Calu3 (cell line): ENCODE results near the gene DIP2B. TPM values are rescaled to one million over a fixed set of nuclear protein-coding genes. Genes with fewer than 3 reads are reported as not detected.

Experiments used
- BruUV-seq: library from RNA; stranded (reverse); fragments of 400-500 nt; replicated peaks from 2 replicates; lab custom pipeline; 2021; lab: Mats Ljungman, UMichigan
- CTCF ChIA-PET: fragments of 300-600 bp; sonication (Branson Sonifier 250); formaldehyde crosslinking; loops from one replicate; lab custom pipeline; 2022; ENCODE audit warnings: antibody characterized with exemption; lab: Charles Lee
- DNase-seq: peaks from one replicate; pipeline ENCODE4 v3.0.0; 2022
- H3K27ac Mint-ChIP-seq: one replicate; pipeline ENCODE4 v1.8.0; 2022; ENCODE audit warnings: mixed read lengths; ENCODE audit not compliant: unreplicated experiment
- H3K27me3 Mint-ChIP-seq: one replicate; pipeline ENCODE4 v1.8.0; 2022; ENCODE audit warnings: mixed read lengths; ENCODE audit not compliant: unreplicated experiment
- H3K36me3 Mint-ChIP-seq: one replicate; pipeline ENCODE4 v1.8.0; 2022; ENCODE audit warnings: mild to moderate bottlenecking, moderate library complexity, mixed read lengths; ENCODE audit not compliant: insufficient read depth, unreplicated experiment
- H3K4me1 Mint-ChIP-seq: one replicate; pipeline ENCODE4 v1.8.0; 2022; ENCODE audit warnings: mild to moderate bottlenecking, low read depth, mixed read lengths; ENCODE audit not compliant: unreplicated experiment
- H3K4me3 Mint-ChIP-seq: one replicate; pipeline ENCODE4 v1.8.0; 2022; ENCODE audit warnings: mild to moderate bottlenecking, low read depth, moderate library complexity, mixed read lengths; ENCODE audit not compliant: unreplicated experiment
- H3K9me3 Mint-ChIP-seq: one replicate; pipeline ENCODE4 v1.8.0; 2022; ENCODE audit warnings: low read depth, mixed read lengths; ENCODE audit not compliant: unreplicated experiment
- CTCF ChIP-seq: fragments of 200-600 bp; IDR thresholded peaks from one replicate; pipeline ENCODE4 v1.8.0; 2022; ENCODE audit warnings: antibody characterized with exemption; ENCODE audit not compliant: unreplicated experiment
- intact Hi-C: fragments of 100-400 bp; cut with micrococcal nuclease; formaldehyde crosslinking; loops from one replicate; pipeline ENCODE4 v1.10.0; 2022; ENCODE audit not compliant: unreplicated experiment
- total RNA-seq: library from RNA; stranded (reverse); gene quantifications from 2 replicates; pipeline ENCODE4 v1.2.3, GENCODE V29; 2022

The DIP2B gene
- total RNA-seq, 1 experiment from 2014 or later: 22.8 TPM

- intact Hi-C loops: loop anchor here (1.0 kb wide), 1 partner anchor 9 kb away; no protein-coding TSS in a partner anchor
- BruUV-seq: TSS peak; percentile 16
- Mint-ChIP-seq H3K27ac (no peak overlapping the region), H3K4me1 (peaks cover 29% of the 10 kb centered on the region), H3K27me3 (no peaks in the 10 kb centered on the region), H3K9me3 (no peaks in the 10 kb centered on the region), H3K4me3 (no peak overlapping the region), H3K36me3 (peaks cover 5% of the 10 kb centered on the region)
- DNase-seq: no peak
- no peak for TF ChIP-seq CTCF
- CTCF ChIA-PET: interaction anchor here (0.9 kb wide), 2 partner anchors 9 to 105 kb away, joined by 3 read pairs; no protein-coding TSS in a partner anchor
These were observed 28.4 kb downstream of the DIP2B start for GRCh38 chr12:50533203-50533584.

GRCh38 chr12:50533971-50534370, 29.2 kb downstream of the DIP2B start:
- Mint-ChIP-seq H3K9me3 (no peaks in the 10 kb centered on the region), H3K36me3 (peaks cover 6% of the 10 kb centered on the region), H3K4me1 (peaks cover 25% of the 10 kb centered on the region), H3K4me3 (no peak overlapping the region), H3K27me3 (no peaks in the 10 kb centered on the region), H3K27ac (no peak overlapping the region)
- CTCF ChIA-PET: no interaction called here
- no peak for TF ChIP-seq CTCF
- intact Hi-C loops: loop anchor here (1.0 kb wide), 1 partner anchor 8 kb away; no protein-coding TSS in a partner anchor
- no peak for DNase-seq
- BruUV-seq: no TSS peak

- H3K4me3 Mint-ChIP-seq: peak overlapping the region; percentile 18
- TF ChIP-seq CTCF: no peak
- no peaks in the 10 kb centered on the region for H3K27me3 Mint-ChIP-seq
- no TSS peak for BruUV-seq
- CTCF ChIA-PET: interaction anchor here (1.4 to 1.7 kb wide), 2 partner anchors 31 to 101 kb away, joined by 3 to 6 read pairs; no protein-coding TSS in a partner anchor
- intact Hi-C loops: no loop called here
- no peaks in the 10 kb centered on the region for H3K9me3 Mint-ChIP-seq
- no peak for DNase-seq
- peaks cover 18% of the 10 kb centered on the region for H3K4me1 Mint-ChIP-seq
- peaks cover 6% of the 10 kb centered on the region for H3K36me3 Mint-ChIP-seq
- H3K27ac Mint-ChIP-seq: peak overlapping the region; percentile 64
These were observed 32.2 kb downstream of the DIP2B start for GRCh38 chr12:50536831-50537537.

- no peak for TF ChIP-seq CTCF
- peak overlapping the region; percentile 18 for H3K4me3 Mint-ChIP-seq
- no peaks in the 10 kb centered on the region for H3K9me3 Mint-ChIP-seq
These were observed 32.7 kb downstream of the DIP2B start for GRCh38 chr12:50537538-50537919.

More at GRCh38 chr12:50537538-50537919, 32.7 kb downstream of the DIP2B start:
- BruUV-seq: no TSS peak
- peaks cover 6% of the 10 kb centered on the region for H3K36me3 Mint-ChIP-seq
- no peaks in the 10 kb centered on the region for H3K27me3 Mint-ChIP-seq
- intact Hi-C loops: no loop called here
- no peak for DNase-seq
- CTCF ChIA-PET: interaction anchor here (1.4 to 1.7 kb wide), 2 partner anchors 31 to 100 kb away, joined by 3 to 6 read pairs; no protein-coding TSS in a partner anchor
- H3K27ac Mint-ChIP-seq: peak overlapping the region; percentile 64
- H3K4me1 Mint-ChIP-seq: peaks cover 18% of the 10 kb centered on the region
